Heart right ventricle (tissue), 16 donors: ENCODE data around the gene PSTPIP1. TPM values are rescaled to one million over a fixed set of nuclear protein-coding genes. Genes with fewer than 3 reads are reported as not detected.
A peak's percentile ranks its signal among the peaks of the same experiment; 100 is the strongest.

ENCODE experiments used
- ATAC-seq, 8 donors: fragments of 200-7000 bp; cut with Tn5 transposase; one replicate each; pipeline ENCODE4 v1.9.1; 2020; ENCODE audit warnings: mild to moderate bottlenecking in 8 of 8, moderate library complexity in 8 of 8, moderate number of reproducible peaks in 1 of 8
- DNase-seq, 2 donors: peaks; one replicate each; pipeline ENCODE4 v3.0.0-alpha.2; 2020
- H3K27ac ChIP-seq, 10 donors: fragments of 200-600 bp; sonication (generic) in 2 of 10; one replicate each; pipeline versions ENCODE4 v1.5.0 to v1.8.0; 2020 to 2022; ENCODE audit warnings: mild to moderate bottlenecking in 3 of 10
- H3K27me3 ChIP-seq, 7 donors: fragments of 200-600 bp; one replicate each; pipeline ENCODE4 v1.8.0; 2021 to 2022; ENCODE audit warnings: mild to moderate bottlenecking in 2 of 7
- H3K36me3 ChIP-seq, 9 donors: fragments of 200-600 bp; sonication (generic) in 1 of 9; one replicate each; pipeline versions ENCODE4 v1.5.0 to v1.8.0; 2020 to 2022; ENCODE audit warnings: mild to moderate bottlenecking in 2 of 9
- H3K4me1 ChIP-seq, 9 donors: fragments of 200-600 bp; sonication (generic) in 1 of 9; one replicate each; pipeline versions ENCODE4 v1.5.0 to v1.8.0; 2020 to 2022; ENCODE audit warnings: mild to moderate bottlenecking in 4 of 9
- H3K4me3 ChIP-seq, 10 donors: fragments of 200-600 bp; sonication (generic) in 2 of 10; one replicate each; pipeline versions ENCODE4 v1.5.0 to v1.8.0; 2020 to 2022; ENCODE audit warnings: mild to moderate bottlenecking in 7 of 10, moderate library complexity in 2 of 10
- H3K9me3 ChIP-seq, 11 donors: fragments of 200-600 bp in 10 of 11; sonication (generic) in 2 of 11; one replicate each; pipeline versions ENCODE4 v1.5.0 to v1.8.0; 2013 to 2022; ENCODE audit warnings: mild to moderate bottlenecking in 2 of 11, control low read depth in 1 of 11, moderate library complexity in 1 of 11
- WGBS, 2 donors: extraction: QIAGEN DNeasy Blood & Tissue Kit; methylation state at CpG; one replicate each; pipeline ENCODE4 v1.1.7; 2013; ENCODE audit warnings: inconsistent platforms in 1 of 2; 5-methylcytosine and 5-hydroxymethylcytosine counted together
- intact Hi-C, 10 donors: fragments of 100-400 bp; cut with DNase I; formaldehyde crosslinking; loops; one replicate each; pipeline versions ENCODE4 v1.11.1 to v1.14.2; 2022
- polyA plus RNA-seq, 2 donors: library from polyadenylated mRNA; stranded (reverse); fragments of 200-250 nt; gene quantifications; one replicate each; pipeline ENCODE4 v1.2.3, GENCODE V29; 2013
- total RNA-seq, 10 donors: library from RNA; stranded (reverse); fragmentation: NEBNext Ultra II Directional in 3 of 10; extraction: Animal tissue kit (Norgen Biotek cat#: 25700) in 3 of 10; gene quantifications; one replicate each; pipeline versions ENCODE4 v1.2.1 to v1.2.4, GENCODE V29; 2021 to 2023
- TF ChIP-seq, protein P1 (sequence below), 9 donors: fragments of 200-600 bp; sonication (generic) in 2 of 9; IDR thresholded peaks; one replicate each; pipeline versions ENCODE4 v1.5.0 to v1.8.0; 2021 to 2022; ENCODE audit warnings: antibody characterized with exemption in 9 of 9, mild to moderate bottlenecking in 5 of 9, moderate library complexity in 1 of 9
- donor health status: Arrhythmogenic right ventricular cardiomyopathy.
- donor health status: ischemic (EF 13 %, LVEDD 7.1; RV severe dilation, severe dysfunction).
- donor health status: healthy with polysubstance abuse.
- donor health status: DM: no; HTN: yes; CAD: no.
- donor health status: DM: no; HTN: no; CAD: no.
- donor health status: ischemic (EF 25% LVEDD 6.9; RV normal size, moderate dysfunction).
- donor health status: ischemic (EF 25% LVEDD 5.7; RV mildly dilated, moderate dysfunction).
- donor health status: healthy.
- donor health status: DM: yes; HTN: yes; CAD: no.
- donor health status: Ischemic cardiomyopathy.
- donor health status: ischemic (EF 35%, LVEDD 5.7; RV mildly dilated, moderate dysfunction).
- donor health status: nonischemic (EF 11% LVEDD 7.7; RV severe dilation, severe dysfunction).
- donor health status: DM: yes; HTN: yes; CAD: no.
- donor health status: PGD.
- donor health status: ischemic (EF 29% LVEDD 5.4; RV normal size, mild dysfunction).
- donor health status: nonischemic (EF 23%, LVEDD 6.1; RV moderate dilation, normal function).

The PSTPIP1 gene
- total and polyA plus RNA-seq, 12 donors, result 1.3 to 10.4 (median 2.9) TPM; not detected in 1

DNA sequence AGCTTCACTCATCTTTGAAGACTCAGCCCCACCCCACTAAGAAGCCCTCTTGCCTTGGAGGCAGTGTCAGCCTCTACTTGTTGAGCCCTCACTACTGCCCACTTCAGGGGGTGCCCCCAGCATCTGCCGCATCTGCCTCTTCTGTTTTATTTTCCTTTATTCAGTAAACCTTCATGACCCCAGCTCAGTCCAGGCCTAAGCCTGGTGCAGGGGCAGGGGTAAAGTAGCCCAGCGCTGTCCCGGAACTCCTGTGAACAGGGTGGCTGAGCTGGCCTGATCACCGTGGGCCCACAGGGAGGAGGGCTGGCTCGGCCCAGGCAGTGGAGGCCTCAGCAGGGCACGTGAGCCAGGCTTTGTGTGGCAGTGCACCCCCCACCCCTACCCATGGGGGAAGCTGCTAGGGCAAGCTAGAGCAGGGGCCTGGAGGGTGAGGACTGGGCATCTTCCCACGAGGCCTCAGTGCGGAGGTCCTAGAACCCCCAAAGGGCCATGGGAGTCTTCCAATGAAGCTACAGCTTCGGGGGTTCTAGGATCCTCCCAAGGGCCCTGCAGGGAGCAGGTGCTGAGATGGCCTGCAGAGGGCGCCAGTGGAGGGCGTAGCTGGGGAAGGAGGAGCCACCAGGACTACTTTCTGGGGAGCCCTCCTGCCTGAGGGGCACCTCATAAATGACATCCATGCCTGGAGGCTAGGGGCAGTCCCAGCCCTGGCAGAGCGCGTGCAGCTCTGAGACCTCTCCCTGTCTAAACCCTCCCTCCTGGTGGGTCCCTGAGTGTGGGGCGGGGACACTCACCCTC is 40.0 kb downstream of the PSTPIP1 start:
- intact Hi-C loops, result loop anchor here in 1 of 10 donors (10.0 kb wide), 1 partner anchor 510 kb away; no protein-coding TSS in a partner anchor
- TF ChIP-seq, protein P1, sequence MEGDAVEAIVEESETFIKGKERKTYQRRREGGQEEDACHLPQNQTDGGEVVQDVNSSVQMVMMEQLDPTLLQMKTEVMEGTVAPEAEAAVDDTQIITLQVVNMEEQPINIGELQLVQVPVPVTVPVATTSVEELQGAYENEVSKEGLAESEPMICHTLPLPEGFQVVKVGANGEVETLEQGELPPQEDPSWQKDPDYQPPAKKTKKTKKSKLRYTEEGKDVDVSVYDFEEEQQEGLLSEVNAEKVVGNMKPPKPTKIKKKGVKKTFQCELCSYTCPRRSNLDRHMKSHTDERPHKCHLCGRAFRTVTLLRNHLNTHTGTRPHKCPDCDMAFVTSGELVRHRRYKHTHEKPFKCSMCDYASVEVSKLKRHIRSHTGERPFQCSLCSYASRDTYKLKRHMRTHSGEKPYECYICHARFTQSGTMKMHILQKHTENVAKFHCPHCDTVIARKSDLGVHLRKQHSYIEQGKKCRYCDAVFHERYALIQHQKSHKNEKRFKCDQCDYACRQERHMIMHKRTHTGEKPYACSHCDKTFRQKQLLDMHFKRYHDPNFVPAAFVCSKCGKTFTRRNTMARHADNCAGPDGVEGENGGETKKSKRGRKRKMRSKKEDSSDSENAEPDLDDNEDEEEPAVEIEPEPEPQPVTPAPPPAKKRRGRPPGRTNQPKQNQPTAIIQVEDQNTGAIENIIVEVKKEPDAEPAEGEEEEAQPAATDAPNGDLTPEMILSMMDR (IDR thresholded peaks at IDR 0.05), result peak in 8 of 9 donors; percentile 39 to 69 (median 68)
- peaks cover 0 to 5% (median 0%) of the 10 kb centered on the region in 7 donors for H3K27me3 ChIP-seq
- peaks cover 0 to 22% (median 0%) of the 10 kb centered on the region in 9 donors for H3K4me1 ChIP-seq
- peaks cover 0 to 22% (median 0%) of the 10 kb centered on the region in 11 donors for H3K9me3 ChIP-seq
- ATAC-seq, result peak in 5 of 8 donors; percentile 7 to 45 (median 34)
- DNase-seq, result peak in 1 of 2 donors; percentile 42
- WGBS, 2 donors, result 56 to 62% methylated on average over 14 of the region's 14 CpGs
- no peak overlapping the region for H3K27ac ChIP-seq
- peaks cover 0 to 75% (median 0%) of the 10 kb centered on the region in 9 donors for H3K36me3 ChIP-seq
- no peak overlapping the region for H3K4me3 ChIP-seq

DNA sequence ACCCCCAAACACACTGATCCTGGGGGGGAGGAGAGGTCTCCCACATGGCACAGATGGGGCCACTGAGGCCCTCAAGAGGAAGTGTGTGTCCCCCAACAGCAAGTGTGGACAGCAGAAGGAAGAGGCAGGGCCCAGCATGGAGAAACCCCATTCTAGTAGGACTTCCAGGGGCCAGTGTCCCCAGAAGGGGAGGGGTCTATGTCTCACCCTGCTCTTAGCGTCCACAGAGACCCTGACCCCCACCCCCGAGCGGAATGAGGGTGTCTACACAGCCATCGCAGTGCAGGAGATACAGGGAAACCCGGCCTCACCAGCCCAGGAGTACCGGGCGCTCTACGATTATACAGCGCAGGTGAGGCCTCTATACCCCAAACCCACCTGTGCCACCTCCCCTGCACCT is 40.7 kb downstream of the PSTPIP1 start:
- WGBS, 2 donors, result 95 to 96% methylated on average over 9 of the region's 9 CpGs
- DNase-seq (no peak), ATAC-seq (peak in 1 of 8 donors; percentile 8)
- Histone ChIP-seq H3K4me1 (peaks cover 0 to 26% (median 0%) of the 10 kb centered on the region in 9 donors), H3K4me3 (no peak overlapping the region), H3K9me3 (peaks cover 0 to 29% (median 0%) of the 10 kb centered on the region in 11 donors), H3K27me3 (peaks cover 0 to 5% (median 0%) of the 10 kb centered on the region in 7 donors), H3K36me3 (peaks cover 0 to 68% (median 0%) of the 10 kb centered on the region in 9 donors), H3K27ac (no peak overlapping the region)
- TF ChIP-seq, protein P1 (IDR thresholded peaks at IDR 0.05), result no peak
- intact Hi-C loops, result loop anchor here in 1 of 10 donors (10.0 kb wide), 1 partner anchor 509 kb away; no protein-coding TSS in a partner anchor

- Histone ChIP-seq H3K9me3 (peaks cover 0 to 33% (median 0%) of the 10 kb centered on the region in 11 donors), H3K27me3 (peaks cover 0 to 5% (median 0%) of the 10 kb centered on the region in 7 donors), H3K4me1 (peaks cover 0 to 26% (median 0%) of the 10 kb centered on the region in 9 donors), H3K27ac (no peak overlapping the region), H3K4me3 (no peak overlapping the region), H3K36me3 (peaks cover 0 to 64% (median 0%) of the 10 kb centered on the region in 9 donors)
- ATAC-seq (peak in 1 of 8 donors; percentile 4), DNase-seq (no peak)
- 77 to 78% methylated on average over 13 of the region's 13 CpGs for WGBS, 2 donors
- intact Hi-C loops, result loop anchor here in 1 of 10 donors (10.0 kb wide), 1 partner anchor 509 kb away; no protein-coding TSS in a partner anchor
- TF ChIP-seq, protein P1 (IDR thresholded peaks at IDR 0.05), result no peak
Measured at GRCh38 chr15:77035999-77036471, 41.1 kb downstream of the PSTPIP1 start.
